ENCODE data around the gene POU2F1.

DNA sequence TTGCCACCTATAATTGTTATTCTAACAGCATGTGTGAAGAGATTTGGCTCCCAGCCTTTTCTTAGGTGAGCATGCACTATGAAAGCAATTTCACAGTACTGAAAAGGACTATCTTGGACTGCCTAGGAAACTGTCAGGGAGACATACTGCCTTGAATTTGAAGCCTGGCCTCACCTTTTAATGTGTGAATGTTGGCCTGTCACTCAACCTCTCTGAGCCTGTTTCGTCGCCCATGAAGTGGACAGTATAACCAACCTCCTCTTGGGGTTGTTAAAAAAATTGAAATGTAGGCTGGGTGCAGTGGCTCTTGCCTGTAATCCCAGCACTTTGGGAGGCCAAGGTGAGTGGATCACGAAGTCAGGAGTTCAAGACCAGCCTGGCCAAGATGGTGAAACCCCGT is 20.4 kb upstream of the POU2F1 start:
- TF ChIP-seq, protein P1, sequence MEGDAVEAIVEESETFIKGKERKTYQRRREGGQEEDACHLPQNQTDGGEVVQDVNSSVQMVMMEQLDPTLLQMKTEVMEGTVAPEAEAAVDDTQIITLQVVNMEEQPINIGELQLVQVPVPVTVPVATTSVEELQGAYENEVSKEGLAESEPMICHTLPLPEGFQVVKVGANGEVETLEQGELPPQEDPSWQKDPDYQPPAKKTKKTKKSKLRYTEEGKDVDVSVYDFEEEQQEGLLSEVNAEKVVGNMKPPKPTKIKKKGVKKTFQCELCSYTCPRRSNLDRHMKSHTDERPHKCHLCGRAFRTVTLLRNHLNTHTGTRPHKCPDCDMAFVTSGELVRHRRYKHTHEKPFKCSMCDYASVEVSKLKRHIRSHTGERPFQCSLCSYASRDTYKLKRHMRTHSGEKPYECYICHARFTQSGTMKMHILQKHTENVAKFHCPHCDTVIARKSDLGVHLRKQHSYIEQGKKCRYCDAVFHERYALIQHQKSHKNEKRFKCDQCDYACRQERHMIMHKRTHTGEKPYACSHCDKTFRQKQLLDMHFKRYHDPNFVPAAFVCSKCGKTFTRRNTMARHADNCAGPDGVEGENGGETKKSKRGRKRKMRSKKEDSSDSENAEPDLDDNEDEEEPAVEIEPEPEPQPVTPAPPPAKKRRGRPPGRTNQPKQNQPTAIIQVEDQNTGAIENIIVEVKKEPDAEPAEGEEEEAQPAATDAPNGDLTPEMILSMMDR (IDR thresholded peaks at IDR 0.05): no peak
- no peak for TF ChIP-seq POLR2A (IDR thresholded peaks at IDR 0.05)

Data from Peyer's patch (tissue), 4 donors.